A549 (cell line): Measurements from ENCODE around the gene OR2T12. TPM values are rescaled to one million over a fixed set of nuclear protein-coding genes. Genes with fewer than 3 reads are reported as not detected.
A peak's percentile ranks its signal among the peaks of the same experiment; 100 is the strongest.

Experiments
- ATAC-seq, 2 experiments: fragments of 200-7000 bp in 1 of 2; fragments of >200 bp in 1 of 2; cut with Nextera tagmentation in 1 of 2; cut with Tn5 transposase in 1 of 2; 3 replicates each; pipeline versions ENCODE4 v1.8.0 to v1.9.1; 2018 to 2020; ENCODE audit warnings: mild to moderate bottlenecking in 1 of 2, moderate library complexity in 1 of 2
- CTCF ChIA-PET: fragments of 300-600 bp; sonication (Branson Sonifier 250); formaldehyde crosslinking; extraction: SDS; loops from one replicate; lab custom pipeline; 2021; ENCODE audit warnings: antibody characterized with exemption, inconsistent platforms; lab: Yijun Ruan, JAX
- POLR2A ChIA-PET: fragments of 350-600 bp; formaldehyde crosslinking; extraction: SDS; loops from one replicate; lab custom pipeline; 2021; ENCODE audit warnings: antibody characterized with exemption, inconsistent platforms; lab: Yijun Ruan, JAX
- DNase-seq, 2 experiments: peaks; one replicate each; pipeline versions ENCODE4 v3.0.0 to v3.0.0-alpha.2; 2011 to 2016; ENCODE audit warnings: low read depth in 1 of 2, low spot score in 1 of 2
- FAIRE-seq: peaks from 2 replicates; lab custom pipeline; 2011; peaks lifted over from hg19 to GRCh38; lab: Jason Lieb, UNC
- H3K27ac ChIP-seq, 2 experiments: fragments of >200 bp; sonication (Bioruptor Twin); formaldehyde crosslinking; 3 replicates each; pipeline ENCODE4 v1.5.1; 2016 to 2017
- H3K4me1 ChIP-seq: fragments of >200 bp; sonication (Bioruptor Twin); formaldehyde crosslinking; 3 replicates; pipeline ENCODE4 v1.6.1; 2016
- H3K4me2 ChIP-seq: fragments of >200 bp; sonication (Bioruptor Twin); formaldehyde crosslinking; 3 replicates; pipeline ENCODE4 v1.6.1; 2016
- H3K4me3 ChIP-seq: fragments of >200 bp; sonication (Bioruptor Twin); formaldehyde crosslinking; 3 replicates; pipeline ENCODE4 v1.5.1; 2016
- H3K9me3 ChIP-seq: fragments of >200 bp; sonication (Bioruptor Twin); formaldehyde crosslinking; 3 replicates; pipeline ENCODE4 v1.6.1; 2016
- RAD21 ChIP-seq, 2 experiments: fragments of >200 bp in 1 of 2; sonication (Bioruptor Twin) in 1 of 2; formaldehyde crosslinking in 1 of 2; IDR thresholded peaks in 1 of 2; conservative IDR thresholded peaks in 1 of 2; 2 replicates in 1 of 2; 3 replicates in 1 of 2; pipeline ENCODE4 v1.6.1; 2012 to 2018; ENCODE audit warnings: inconsistent platforms in 1 of 2
- RNF2 ChIP-seq: fragments of 200-600 bp; sonication (generic); IDR thresholded peaks from 2 replicates; pipeline ENCODE4 v1.6.1; 2016; ENCODE audit warnings: low read depth, mild to moderate bottlenecking, antibody characterized with exemption, moderate library complexity, borderline replicate concordance
- WGBS: methylation state at CpG from one replicate; pipeline ENCODE4 v1.1.6; 2017; ENCODE audit errors: missing lambda C conversion rate; 5-methylcytosine and 5-hydroxymethylcytosine counted together
- polyA plus RNA-seq, 4 experiments: library from polyadenylated mRNA; depleted of rRNA in 3 of 4; stranded (reverse); fragments of >200 nt; fragmentation: RNase III in 1 of 4; extraction: RNeasy Plus Mini Kit Qiagen cat#74134 plus additional on column Dnase treatment in 1 of 4; gene quantifications; 2 replicates in 3 of 4; 3 replicates in 1 of 4; pipeline ENCODE4 v1.2.3, GENCODE V29; 2011 to 2017

OR2T12 gene
- polyA plus RNA-seq, 2 of the 4 experiments (the other 2 are of a cell fraction): not detected

DNA sequence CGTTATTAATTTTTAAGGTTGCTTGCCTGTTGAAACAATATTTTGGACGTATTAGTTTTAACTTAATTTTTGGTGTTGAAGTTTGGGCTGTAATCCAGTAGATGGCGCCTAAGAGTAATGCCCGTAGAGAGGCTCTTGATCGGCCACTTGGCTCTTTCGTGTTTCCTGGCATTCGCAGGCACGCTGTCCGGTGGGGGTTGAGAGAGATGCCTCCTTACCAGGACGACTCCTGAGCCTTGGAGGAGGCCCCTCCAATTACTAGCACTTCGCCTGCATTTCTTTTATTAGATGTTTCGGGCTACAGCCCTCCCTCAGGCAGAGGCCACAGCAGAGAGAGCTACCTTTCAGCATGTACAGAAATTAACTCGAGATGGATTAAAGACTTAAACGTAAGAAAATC is 60.0 kb downstream of the OR2T12 start:
- TF ChIP-seq RAD21 (conservative IDR thresholded peaks at IDR 0.05 in 1 of 2, IDR thresholded peaks at IDR 0.05 in 1 of 2) (peak; percentile 19 to 47; a peak in 3 of 5 replicates), RNF2 (no peak)
- Histone ChIP-seq H3K4me3 (no peak overlapping the region), H3K4me1 (no peaks in the 10 kb centered on the region), H3K9me3 (no peaks in the 10 kb centered on the region), H3K27ac (no peak overlapping the region), H3K4me2 (no peak overlapping the region)
- POLR2A ChIA-PET: no interaction called here
- CTCF ChIA-PET: no interaction called here
- ATAC-seq (peak in 1 of 2 experiments; percentile 60; a peak in 3 of 6 replicates), DNase-seq (peak; percentile 13 to 31), FAIRE-seq (no peak)
- 9% methylated on average over 14 of the region's 14 CpGs for WGBS

Other genes with a start within 250 kb of the OR2T12 start
- gene OR2L13, start 208.2 kb downstream of the OR2T12 start, polyA plus RNA-seq (2011; rRNA removed): not detected in 2 replicates
- gene OR2L13, start 208.2 kb downstream of the OR2T12 start, polyA plus RNA-seq (2017; fragmentation: RNase III; extraction: RNeasy Plus Mini Kit Qiagen cat#74134 plus additional on column Dnase treatment): not detected in 3 replicates
- not detected in 2 replicates for gene OR2M5, start 158.3 kb downstream of the OR2T12 start, polyA plus RNA-seq (2011; rRNA removed)
- not detected in 3 replicates for gene OR2M5, start 158.3 kb downstream of the OR2T12 start, polyA plus RNA-seq (2017; fragmentation: RNase III; extraction: RNeasy Plus Mini Kit Qiagen cat#74134 plus additional on column Dnase treatment)
- not detected in 2 replicates for gene OR2M2, start 128.6 kb downstream of the OR2T12 start, polyA plus RNA-seq (2011; rRNA removed)
- gene OR2M2, start 128.6 kb downstream of the OR2T12 start, polyA plus RNA-seq (2017; fragmentation: RNase III; extraction: RNeasy Plus Mini Kit Qiagen cat#74134 plus additional on column Dnase treatment): not detected in 3 replicates
- not detected in 2 replicates for gene OR2M3, start 106.2 kb downstream of the OR2T12 start, polyA plus RNA-seq (2011; rRNA removed)
- gene OR2M3, start 106.2 kb downstream of the OR2T12 start, polyA plus RNA-seq (2017; fragmentation: RNase III; extraction: RNeasy Plus Mini Kit Qiagen cat#74134 plus additional on column Dnase treatment): not detected in 3 replicates
- not detected in 2 replicates for gene OR2M4, start 72.0 kb downstream of the OR2T12 start, polyA plus RNA-seq (2011; rRNA removed)
- not detected in 3 replicates for gene OR2M4, start 72.0 kb downstream of the OR2T12 start, polyA plus RNA-seq (2017; fragmentation: RNase III; extraction: RNeasy Plus Mini Kit Qiagen cat#74134 plus additional on column Dnase treatment)
- not detected in 2 replicates for gene OR2T33, start 25.4 kb downstream of the OR2T12 start, polyA plus RNA-seq (2011; rRNA removed)
- gene OR2T33, start 25.4 kb downstream of the OR2T12 start, polyA plus RNA-seq (2017; fragmentation: RNase III; extraction: RNeasy Plus Mini Kit Qiagen cat#74134 plus additional on column Dnase treatment): not detected in 3 replicates
- gene OR2M7, start 21.1 kb upstream of the OR2T12 start, polyA plus RNA-seq (2011; rRNA removed): not detected in 2 replicates
- gene OR2M7, start 21.1 kb upstream of the OR2T12 start, polyA plus RNA-seq (2017; fragmentation: RNase III; extraction: RNeasy Plus Mini Kit Qiagen cat#74134 plus additional on column Dnase treatment): not detected in 3 replicates
- not detected in 2 replicates for gene OR14C36, start 45.4 kb upstream of the OR2T12 start, polyA plus RNA-seq (2011; rRNA removed)
- gene OR14C36, start 45.4 kb upstream of the OR2T12 start, polyA plus RNA-seq (2017; fragmentation: RNase III; extraction: RNeasy Plus Mini Kit Qiagen cat#74134 plus additional on column Dnase treatment): not detected in 3 replicates
- not detected in 2 replicates for gene OR2T4, start 58.2 kb upstream of the OR2T12 start, polyA plus RNA-seq (2011; rRNA removed)
- gene OR2T4, start 58.2 kb upstream of the OR2T12 start, polyA plus RNA-seq (2017; fragmentation: RNase III; extraction: RNeasy Plus Mini Kit Qiagen cat#74134 plus additional on column Dnase treatment): not detected in 3 replicates
- gene OR2T6, start 72.3 kb upstream of the OR2T12 start, polyA plus RNA-seq (2011; rRNA removed): not detected in 2 replicates
- gene OR2T6, start 72.3 kb upstream of the OR2T12 start, polyA plus RNA-seq (2017; fragmentation: RNase III; extraction: RNeasy Plus Mini Kit Qiagen cat#74134 plus additional on column Dnase treatment): not detected in 3 replicates
- gene OR2T1, start 99.6 kb upstream of the OR2T12 start, polyA plus RNA-seq (2011; rRNA removed): not detected in 2 replicates
- not detected in 3 replicates for gene OR2T1, start 99.6 kb upstream of the OR2T12 start, polyA plus RNA-seq (2017; fragmentation: RNase III; extraction: RNeasy Plus Mini Kit Qiagen cat#74134 plus additional on column Dnase treatment)
- gene OR2T2, start 142.2 kb upstream of the OR2T12 start, polyA plus RNA-seq (2011; rRNA removed): not detected in 2 replicates
- not detected in 3 replicates for gene OR2T2, start 142.2 kb upstream of the OR2T12 start, polyA plus RNA-seq (2017; fragmentation: RNase III; extraction: RNeasy Plus Mini Kit Qiagen cat#74134 plus additional on column Dnase treatment)
- not detected in 2 replicates for gene OR2T3, start 169.9 kb upstream of the OR2T12 start, polyA plus RNA-seq (2011; rRNA removed)
- not detected in 3 replicates for gene OR2T3, start 169.9 kb upstream of the OR2T12 start, polyA plus RNA-seq (2017; fragmentation: RNase III; extraction: RNeasy Plus Mini Kit Qiagen cat#74134 plus additional on column Dnase treatment)
- gene OR2T5, start 185.2 kb upstream of the OR2T12 start, polyA plus RNA-seq (2011; rRNA removed): not detected in 2 replicates
- not detected in 3 replicates for gene OR2T5, start 185.2 kb upstream of the OR2T12 start, polyA plus RNA-seq (2017; fragmentation: RNase III; extraction: RNeasy Plus Mini Kit Qiagen cat#74134 plus additional on column Dnase treatment)
- gene OR2G6, start 204.6 kb upstream of the OR2T12 start, polyA plus RNA-seq (2011; rRNA removed): not detected in 2 replicates
- gene OR2G6, start 204.6 kb upstream of the OR2T12 start, polyA plus RNA-seq (2017; fragmentation: RNase III; extraction: RNeasy Plus Mini Kit Qiagen cat#74134 plus additional on column Dnase treatment): not detected in 3 replicates